Tibial artery (tissue), 4 donors: Measurements from ENCODE around the gene CEBPE.

Experiments used
- DNase-seq, 2 donors: peaks; one replicate each; pipeline ENCODE4 v3.0.0-alpha.2; 2019
- H3K27ac ChIP-seq, 2 donors: fragments of 200-600 bp; sonication (generic) in 1 of 2; 1 replicate in 1 of 2; 2 replicates in 1 of 2; pipeline ENCODE4 v1.5.1; 2018 to 2019; ENCODE audit warnings: mild to moderate bottlenecking in 1 of 2
- H3K27me3 ChIP-seq, 2 donors: fragments of 200-600 bp; sonication (generic) in 1 of 2; one replicate each; pipeline versions ENCODE4 v1.5.1 to v1.6.0; 2016 to 2019
- H3K36me3 ChIP-seq, 3 donors: fragments of 200-600 bp; sonication (generic) in 2 of 3; one replicate each; pipeline ENCODE4 v1.5.1; 2016 to 2019; ENCODE audit warnings: mild to moderate bottlenecking in 2 of 3
- H3K4me1 ChIP-seq, 4 donors: fragments of 200-600 bp; sonication (generic) in 2 of 4; 1 replicate in 3 of 4; 2 replicates in 1 of 4; pipeline ENCODE4 v1.5.1; 2016 to 2019
- H3K4me3 ChIP-seq, 2 donors: fragments of 200-600 bp; sonication (generic) in 1 of 2; 1 replicate in 1 of 2; 2 replicates in 1 of 2; pipeline ENCODE4 v1.5.1; 2018 to 2019; ENCODE audit warnings: mild to moderate bottlenecking in 2 of 2
- H3K9me3 ChIP-seq, 3 donors: fragments of 200-600 bp; sonication (generic) in 1 of 3; one replicate each; pipeline ENCODE4 v1.5.1; 2016 to 2019
- intact Hi-C: fragments of 100-400 bp; cut with DNase I; formaldehyde crosslinking; loops from one replicate; pipeline ENCODE4 v1.15.0; 2023; ENCODE audit warnings: low total_unique reads
- TF ChIP-seq, protein P1 (sequence below), 2 experiments: fragments of 200-600 bp in 1 of 2; fragments of 450-650 bp in 1 of 2; IDR thresholded peaks; one replicate each; pipeline ENCODE4 v1.5.1; 2017 to 2019; ENCODE audit warnings: antibody characterized with exemption in 2 of 2, mild to moderate bottlenecking in 1 of 2, moderate library complexity in 1 of 2

Gene CEBPE

DNA sequence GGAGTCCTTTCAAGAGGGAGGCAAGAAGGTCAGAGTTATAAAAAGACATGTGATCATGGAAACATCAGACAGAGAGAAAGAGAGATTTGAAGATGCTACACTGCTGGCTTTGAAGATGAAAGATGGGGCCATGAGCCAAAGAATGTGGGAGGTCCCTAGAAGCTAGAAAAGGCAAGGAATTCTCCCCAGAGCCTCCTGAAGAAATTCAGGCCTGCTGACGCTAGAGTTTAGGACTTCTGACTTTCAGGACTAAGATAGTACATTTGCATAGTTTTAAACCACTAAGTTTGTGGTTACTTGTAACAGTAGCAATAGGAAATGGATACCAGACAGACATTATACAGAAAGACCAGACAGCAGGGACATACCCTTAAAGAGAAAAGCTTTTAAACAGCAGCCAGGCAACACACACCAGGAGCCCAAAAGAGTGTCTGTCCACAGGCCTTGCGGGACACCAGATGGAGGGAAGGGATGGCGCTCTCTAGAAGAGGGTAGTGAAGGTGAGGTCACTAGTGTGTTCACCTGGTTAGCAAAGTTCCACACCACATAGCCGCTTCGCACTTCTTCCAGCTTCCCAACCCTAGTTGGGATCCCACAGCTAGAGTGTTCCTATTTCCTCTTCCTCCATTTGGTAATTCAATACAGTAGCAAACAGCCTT lies 29.7 kb upstream of the CEBPE start:
- TF ChIP-seq, protein P1, sequence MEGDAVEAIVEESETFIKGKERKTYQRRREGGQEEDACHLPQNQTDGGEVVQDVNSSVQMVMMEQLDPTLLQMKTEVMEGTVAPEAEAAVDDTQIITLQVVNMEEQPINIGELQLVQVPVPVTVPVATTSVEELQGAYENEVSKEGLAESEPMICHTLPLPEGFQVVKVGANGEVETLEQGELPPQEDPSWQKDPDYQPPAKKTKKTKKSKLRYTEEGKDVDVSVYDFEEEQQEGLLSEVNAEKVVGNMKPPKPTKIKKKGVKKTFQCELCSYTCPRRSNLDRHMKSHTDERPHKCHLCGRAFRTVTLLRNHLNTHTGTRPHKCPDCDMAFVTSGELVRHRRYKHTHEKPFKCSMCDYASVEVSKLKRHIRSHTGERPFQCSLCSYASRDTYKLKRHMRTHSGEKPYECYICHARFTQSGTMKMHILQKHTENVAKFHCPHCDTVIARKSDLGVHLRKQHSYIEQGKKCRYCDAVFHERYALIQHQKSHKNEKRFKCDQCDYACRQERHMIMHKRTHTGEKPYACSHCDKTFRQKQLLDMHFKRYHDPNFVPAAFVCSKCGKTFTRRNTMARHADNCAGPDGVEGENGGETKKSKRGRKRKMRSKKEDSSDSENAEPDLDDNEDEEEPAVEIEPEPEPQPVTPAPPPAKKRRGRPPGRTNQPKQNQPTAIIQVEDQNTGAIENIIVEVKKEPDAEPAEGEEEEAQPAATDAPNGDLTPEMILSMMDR (IDR thresholded peaks at IDR 0.05) = no peak
- Histone ChIP-seq H3K27ac (peak overlapping the region; percentile 91), H3K36me3 (peaks cover 0 to 14% (median 13%) of the 10 kb centered on the region in 3 donors), H3K9me3 (no peaks in the 10 kb centered on the region), H3K4me1 (peaks cover 0 to 100% (median 52%) of the 10 kb centered on the region in 4 donors), H3K27me3 (no peaks in the 10 kb centered on the region), H3K4me3 (no peak overlapping the region)
- no peak for DNase-seq
- intact Hi-C loops = no loop called here

DNA sequence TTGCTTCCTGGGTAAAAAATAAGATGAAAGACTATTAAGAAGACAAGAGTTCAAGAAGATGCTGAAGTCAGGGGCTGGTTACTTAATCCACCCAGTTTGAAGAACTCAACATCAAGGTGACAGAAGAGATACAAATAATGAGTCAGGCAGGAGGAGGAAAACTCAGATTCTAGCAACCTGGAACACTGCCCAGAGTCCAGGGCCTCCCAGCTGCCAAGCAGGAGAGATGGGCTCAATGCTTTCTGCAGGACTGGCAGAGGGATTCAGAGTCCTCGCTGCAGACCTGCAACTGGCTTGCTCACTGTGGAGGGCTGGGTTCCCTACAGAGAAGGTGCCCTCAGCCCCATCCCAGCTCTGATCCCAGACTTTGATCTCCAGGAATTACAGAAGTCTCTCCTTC lies 28.6 kb upstream of the CEBPE start:
- peaks cover 0 to 20% (median 13%) of the 10 kb centered on the region in 3 donors for H3K36me3 ChIP-seq
- H3K4me3 ChIP-seq = no peak overlapping the region
- H3K9me3 ChIP-seq = no peaks in the 10 kb centered on the region
- no peak for DNase-seq
- TF ChIP-seq, protein P1 (IDR thresholded peaks at IDR 0.05) = no peak
- H3K4me1 ChIP-seq = peaks cover 0 to 100% (median 51%) of the 10 kb centered on the region in 4 donors
- no peaks in the 10 kb centered on the region for H3K27me3 ChIP-seq
- intact Hi-C loops = no loop called here
- H3K27ac ChIP-seq = peak overlapping the region; percentile 91

DNA sequence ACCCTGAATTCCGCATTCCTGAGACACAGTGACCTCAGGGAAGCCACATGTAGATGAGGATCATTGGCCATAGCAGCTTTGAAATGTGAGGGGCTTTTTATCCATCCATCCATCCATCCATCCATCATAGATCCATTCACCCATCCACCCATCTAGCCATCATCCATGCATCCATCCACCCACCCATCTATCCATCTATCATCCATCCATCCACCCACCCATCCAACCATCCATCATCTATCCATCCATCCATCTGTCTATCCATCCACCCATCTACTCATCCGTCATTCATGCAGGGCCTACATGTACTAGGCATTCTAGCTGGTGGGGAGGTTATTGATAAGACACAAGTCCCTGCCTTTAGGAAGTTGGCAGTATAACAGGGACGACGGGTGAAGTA lies 27.9 kb upstream of the CEBPE start:
- peaks cover 0 to 25% (median 13%) of the 10 kb centered on the region in 3 donors for H3K36me3 ChIP-seq
- H3K27ac ChIP-seq = peak overlapping the region; percentile 77 to 91
- no peak for DNase-seq
- no peaks in the 10 kb centered on the region for H3K9me3 ChIP-seq
- TF ChIP-seq, protein P1 (IDR thresholded peaks at IDR 0.05) = no peak
- intact Hi-C loops = no loop called here
- H3K4me1 ChIP-seq = peaks cover 0 to 100% (median 52%) of the 10 kb centered on the region in 4 donors
- no peaks in the 10 kb centered on the region for H3K27me3 ChIP-seq
- H3K4me3 ChIP-seq = no peak overlapping the region

DNA sequence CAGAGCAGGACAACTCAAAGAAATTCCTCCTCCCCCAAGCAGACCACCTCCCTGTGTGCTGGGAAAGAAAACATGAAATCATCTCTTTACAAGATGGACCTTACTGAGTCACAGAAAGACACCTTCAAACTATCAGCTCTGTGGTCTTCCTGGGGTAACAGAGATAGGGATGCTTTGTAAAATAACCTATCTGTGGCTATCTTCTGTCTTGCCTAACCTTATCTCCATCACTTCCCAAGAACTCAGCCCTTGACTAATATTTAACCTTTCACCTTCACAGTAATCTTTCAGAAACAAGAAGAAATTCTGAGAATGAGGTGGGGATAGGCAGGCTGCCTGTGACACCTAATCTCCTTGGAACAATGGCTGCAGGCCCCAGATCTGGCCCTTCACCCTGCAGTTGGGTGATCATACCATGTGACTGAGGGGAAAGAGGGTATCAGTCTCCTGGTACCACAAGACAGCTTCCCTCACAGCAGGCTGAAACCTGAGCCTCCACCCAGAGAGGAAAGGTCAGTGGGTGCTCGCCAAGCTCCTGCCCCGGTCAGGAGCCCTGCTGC lies 27.4 kb upstream of the CEBPE start:
- Histone ChIP-seq H3K4me1 (peaks cover 0 to 100% (median 54%) of the 10 kb centered on the region in 4 donors), H3K36me3 (peaks cover 0 to 25% (median 13%) of the 10 kb centered on the region in 3 donors), H3K9me3 (no peaks in the 10 kb centered on the region), H3K27ac (peak overlapping the region; percentile 77 to 91), H3K27me3 (no peaks in the 10 kb centered on the region), H3K4me3 (no peak overlapping the region)
- intact Hi-C loops = no loop called here
- DNase-seq = no peak
- TF ChIP-seq, protein P1 (IDR thresholded peaks at IDR 0.05) = no peak

DNA sequence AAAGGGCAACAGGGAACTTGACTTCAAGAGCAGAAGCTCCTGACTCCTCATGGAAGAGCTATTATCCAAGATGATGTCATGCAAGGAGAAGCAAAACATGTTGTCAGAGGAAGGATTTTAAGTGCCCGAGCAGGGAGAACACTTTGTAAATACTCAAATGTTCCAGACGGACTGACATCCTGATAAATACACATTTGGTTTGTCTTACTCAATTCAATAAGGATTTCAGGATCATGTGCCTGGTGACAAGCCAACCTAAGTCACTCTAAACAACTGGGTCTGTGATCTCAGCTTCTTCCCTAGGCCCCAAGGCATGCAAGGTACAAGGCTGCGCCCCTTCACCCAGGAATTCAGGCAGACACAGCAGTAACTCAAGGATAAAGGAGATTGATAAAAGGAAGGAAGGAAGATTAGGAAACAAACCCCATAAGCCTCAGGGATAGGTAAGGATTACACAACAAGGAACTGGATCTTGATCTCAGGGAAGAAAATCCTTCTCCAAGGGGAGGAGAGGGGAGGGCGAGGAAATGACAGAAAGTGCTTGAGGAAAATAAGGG lies 26.8 kb upstream of the CEBPE start:
- H3K27ac ChIP-seq = peak overlapping the region; percentile 77 to 91
- no peaks in the 10 kb centered on the region for H3K9me3 ChIP-seq
- H3K4me1 ChIP-seq = peaks cover 0 to 94% (median 51%) of the 10 kb centered on the region in 4 donors
- TF ChIP-seq, protein P1 (IDR thresholded peaks at IDR 0.05) = no peak
- H3K36me3 ChIP-seq = peaks cover 0 to 22% (median 14%) of the 10 kb centered on the region in 3 donors
- H3K27me3 ChIP-seq = no peaks in the 10 kb centered on the region
- intact Hi-C loops = no loop called here
- no peak for DNase-seq
- H3K4me3 ChIP-seq = no peak overlapping the region
